ENCODE data around the gene GARIN5B.

GRCh38 chr19:55348317-55349034 is 14.6 kb downstream of the GARIN5B start:
- TF ChIP-seq EZH2phosphoT487 (IDR thresholded peaks at IDR 0.05; ENCODE audit: insufficient read depth, low read depth) (no peak), EZH2 (IDR thresholded peaks at IDR 0.05; ENCODE audit: insufficient read depth, poor library complexity, severe bottlenecking) (no peak)
